ENCODE data around the gene ELF2. TPM values are rescaled to one million over a fixed set of nuclear protein-coding genes. Genes with fewer than 3 reads are reported as not detected.

Gene ELF2
- total RNA-seq, 3 donors from 2014 or later: 59.4 to 106 (median 67.2) TPM

GRCh38 chr4:139083956-139084803 lies 92.8 kb downstream of the ELF2 start:
- Histone ChIP-seq H3K4me3 (peak overlapping the region; percentile 87 to 93 (median 93)), H3K4me1 (no peaks in the 10 kb centered on the region), H3K27me3 (no peaks in the 10 kb centered on the region), H3K9me3 (no peaks in the 10 kb centered on the region), H3K36me3 (no peaks in the 10 kb centered on the region), H3K27ac (peak overlapping the region; percentile 96 to 98)
- TF ChIP-seq POLR2A (IDR thresholded peaks at IDR 0.05) (no peak), POLR2AphosphoS5 (IDR thresholded peaks at IDR 0.05) (peak; percentile 13 to 76 (median 19))
- peak; percentile 74 to 82 for DNase-seq (ENCODE audit: low spot score in 2 of 2)
- intact Hi-C loops (cut with DNase I; ENCODE audit: low total_unique reads): no loop called here

DNA sequence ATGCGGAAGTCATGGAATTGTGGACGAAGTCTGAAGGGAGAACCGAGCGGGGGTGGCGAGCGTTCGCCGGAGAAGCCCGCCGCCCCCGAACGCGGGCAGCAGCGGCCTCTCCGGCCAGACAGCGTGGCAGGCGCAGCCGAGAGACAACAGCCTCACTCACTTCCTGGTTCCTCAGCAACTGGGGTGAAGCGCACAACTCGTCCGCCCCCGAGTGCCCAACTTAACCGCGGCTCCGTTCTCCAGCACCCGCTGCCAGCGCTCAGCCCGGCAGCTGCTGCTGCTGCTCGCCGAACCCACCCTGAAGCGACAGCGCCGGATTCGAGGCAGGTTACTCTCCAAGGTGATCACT lies 93.4 kb downstream of the ELF2 start:
- Histone ChIP-seq H3K9me3 (no peaks in the 10 kb centered on the region), H3K36me3 (no peaks in the 10 kb centered on the region), H3K4me3 (peak overlapping the region; percentile 87 to 93 (median 93)), H3K4me1 (no peaks in the 10 kb centered on the region), H3K27me3 (no peaks in the 10 kb centered on the region), H3K27ac (peak overlapping the region; percentile 96 to 98)
- TF ChIP-seq POLR2AphosphoS5 (IDR thresholded peaks at IDR 0.05): no peak
- TF ChIP-seq POLR2A (IDR thresholded peaks at IDR 0.05): no peak
- TF ChIP-seq, protein P1, sequence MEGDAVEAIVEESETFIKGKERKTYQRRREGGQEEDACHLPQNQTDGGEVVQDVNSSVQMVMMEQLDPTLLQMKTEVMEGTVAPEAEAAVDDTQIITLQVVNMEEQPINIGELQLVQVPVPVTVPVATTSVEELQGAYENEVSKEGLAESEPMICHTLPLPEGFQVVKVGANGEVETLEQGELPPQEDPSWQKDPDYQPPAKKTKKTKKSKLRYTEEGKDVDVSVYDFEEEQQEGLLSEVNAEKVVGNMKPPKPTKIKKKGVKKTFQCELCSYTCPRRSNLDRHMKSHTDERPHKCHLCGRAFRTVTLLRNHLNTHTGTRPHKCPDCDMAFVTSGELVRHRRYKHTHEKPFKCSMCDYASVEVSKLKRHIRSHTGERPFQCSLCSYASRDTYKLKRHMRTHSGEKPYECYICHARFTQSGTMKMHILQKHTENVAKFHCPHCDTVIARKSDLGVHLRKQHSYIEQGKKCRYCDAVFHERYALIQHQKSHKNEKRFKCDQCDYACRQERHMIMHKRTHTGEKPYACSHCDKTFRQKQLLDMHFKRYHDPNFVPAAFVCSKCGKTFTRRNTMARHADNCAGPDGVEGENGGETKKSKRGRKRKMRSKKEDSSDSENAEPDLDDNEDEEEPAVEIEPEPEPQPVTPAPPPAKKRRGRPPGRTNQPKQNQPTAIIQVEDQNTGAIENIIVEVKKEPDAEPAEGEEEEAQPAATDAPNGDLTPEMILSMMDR (IDR thresholded peaks at IDR 0.05): no peak
- intact Hi-C loops (cut with DNase I; ENCODE audit: low total_unique reads): no loop called here
- peak; percentile 49 to 57 for DNase-seq (ENCODE audit: low spot score in 2 of 2)

GRCh38 chr4:139082750-139083606 lies 94.0 kb downstream of the ELF2 start:
- intact Hi-C loops (cut with DNase I; ENCODE audit: low total_unique reads): no loop called here
- no peaks in the 10 kb centered on the region for H3K9me3 ChIP-seq
- peak overlapping the region; percentile 87 to 93 (median 93) for H3K4me3 ChIP-seq
- peaks cover 0 to 2% of the 10 kb centered on the region in 2 donors for H3K4me1 ChIP-seq
- H3K27ac ChIP-seq: peak overlapping the region; percentile 96 to 98
- TF ChIP-seq POLR2AphosphoS5 (IDR thresholded peaks at IDR 0.05) (peak; percentile 46 to 83 (median 82)), POLR2A (IDR thresholded peaks at IDR 0.05) (no peak)
- TF ChIP-seq, protein P1 (IDR thresholded peaks at IDR 0.05): peak in 2 of 3 donors; percentile 20 to 29
- DNase-seq (ENCODE audit: low spot score in 2 of 2): peak; percentile 93 to 97
- H3K36me3 ChIP-seq: no peaks in the 10 kb centered on the region
- no peaks in the 10 kb centered on the region for H3K27me3 ChIP-seq

DNA sequence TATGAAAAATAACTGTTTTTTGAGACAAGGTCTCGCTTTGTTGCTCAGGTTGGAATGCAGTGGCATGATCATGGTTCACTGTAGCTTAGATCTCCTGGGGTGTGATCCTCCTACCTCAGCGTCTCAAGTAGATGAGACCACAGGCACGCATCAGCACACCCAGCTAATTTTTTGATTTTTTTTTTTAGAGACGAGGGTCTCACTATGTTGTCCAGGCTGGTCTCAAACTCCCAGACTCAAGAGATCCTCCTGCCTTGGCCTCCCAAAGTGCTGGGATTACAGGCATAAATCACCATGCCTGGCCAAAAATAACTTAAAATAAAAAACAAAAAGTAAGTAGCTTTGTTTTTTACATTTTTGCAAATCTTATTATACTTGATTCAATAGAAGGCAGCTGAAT lies 98.1 kb downstream of the ELF2 start:
- Histone ChIP-seq H3K4me1 (peaks cover 0 to 3% of the 10 kb centered on the region in 2 donors), H3K36me3 (no peaks in the 10 kb centered on the region), H3K9me3 (no peaks in the 10 kb centered on the region), H3K4me3 (no peak overlapping the region), H3K27me3 (no peaks in the 10 kb centered on the region), H3K27ac (no peak overlapping the region)
- TF ChIP-seq POLR2AphosphoS5 (IDR thresholded peaks at IDR 0.05) (no peak), POLR2A (IDR thresholded peaks at IDR 0.05) (no peak)
- TF ChIP-seq, protein P1 (IDR thresholded peaks at IDR 0.05): no peak
- DNase-seq (ENCODE audit: low spot score in 2 of 2): no peak
- intact Hi-C loops (cut with DNase I; ENCODE audit: low total_unique reads): no loop called here

DNA sequence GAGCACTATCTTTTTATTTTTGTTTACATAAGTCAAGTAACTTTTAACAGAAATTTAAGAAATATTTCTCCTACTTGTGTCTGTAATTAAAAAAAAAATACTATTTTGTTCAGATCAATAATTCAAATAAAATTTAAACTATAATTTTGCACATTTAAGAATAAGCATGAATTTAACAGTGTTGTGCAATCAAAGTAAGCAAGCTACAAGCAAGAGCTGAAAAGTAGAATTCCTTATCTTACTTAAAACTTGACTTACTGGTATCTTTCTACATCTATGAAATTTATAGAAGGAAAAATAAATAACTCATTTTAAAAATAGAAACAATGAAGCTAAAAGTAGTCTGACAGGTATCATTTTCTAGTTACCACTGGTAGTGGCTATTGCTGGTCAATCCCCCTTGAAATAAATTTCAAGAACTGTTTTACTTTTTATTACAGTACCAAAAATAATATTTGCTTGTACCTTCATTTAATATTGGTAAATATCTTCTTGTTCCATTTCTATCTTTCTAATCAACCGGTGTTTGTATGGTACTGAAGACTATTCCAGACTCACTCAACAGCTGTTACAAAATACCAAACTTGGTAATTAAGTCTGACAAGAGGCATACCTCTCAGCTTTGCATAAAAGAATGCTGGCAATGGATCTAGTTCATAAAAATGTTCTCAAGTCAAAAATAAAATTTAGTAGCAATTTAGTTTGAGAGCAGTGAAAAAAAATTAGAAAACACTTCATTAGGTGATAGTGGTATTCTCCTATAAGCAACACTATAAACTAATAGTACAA lies 99.3 kb downstream of the ELF2 start:
- no peaks in the 10 kb centered on the region for H3K27me3 ChIP-seq
- no peak for TF ChIP-seq POLR2A (IDR thresholded peaks at IDR 0.05)
- no peak for TF ChIP-seq POLR2AphosphoS5 (IDR thresholded peaks at IDR 0.05)
- TF ChIP-seq, protein P1 (IDR thresholded peaks at IDR 0.05): no peak
- H3K4me3 ChIP-seq: no peak overlapping the region
- DNase-seq (ENCODE audit: low spot score in 2 of 2): no peak
- H3K27ac ChIP-seq: no peak overlapping the region
- peaks cover 0 to 3% of the 10 kb centered on the region in 2 donors for H3K4me1 ChIP-seq
- intact Hi-C loops (cut with DNase I; ENCODE audit: low total_unique reads): no loop called here
- H3K9me3 ChIP-seq: no peaks in the 10 kb centered on the region
- no peaks in the 10 kb centered on the region for H3K36me3 ChIP-seq

Measured in breast epithelium (tissue), 4 donors.